ENCODE data around the gene PRICKLE4. TPM values are rescaled to one million over a fixed set of nuclear protein-coding genes. Genes with fewer than 3 reads are reported as not detected.

Gene PRICKLE4
- total and polyA plus RNA-seq, 3 experiments from 2014 or later: not detected

DNA sequence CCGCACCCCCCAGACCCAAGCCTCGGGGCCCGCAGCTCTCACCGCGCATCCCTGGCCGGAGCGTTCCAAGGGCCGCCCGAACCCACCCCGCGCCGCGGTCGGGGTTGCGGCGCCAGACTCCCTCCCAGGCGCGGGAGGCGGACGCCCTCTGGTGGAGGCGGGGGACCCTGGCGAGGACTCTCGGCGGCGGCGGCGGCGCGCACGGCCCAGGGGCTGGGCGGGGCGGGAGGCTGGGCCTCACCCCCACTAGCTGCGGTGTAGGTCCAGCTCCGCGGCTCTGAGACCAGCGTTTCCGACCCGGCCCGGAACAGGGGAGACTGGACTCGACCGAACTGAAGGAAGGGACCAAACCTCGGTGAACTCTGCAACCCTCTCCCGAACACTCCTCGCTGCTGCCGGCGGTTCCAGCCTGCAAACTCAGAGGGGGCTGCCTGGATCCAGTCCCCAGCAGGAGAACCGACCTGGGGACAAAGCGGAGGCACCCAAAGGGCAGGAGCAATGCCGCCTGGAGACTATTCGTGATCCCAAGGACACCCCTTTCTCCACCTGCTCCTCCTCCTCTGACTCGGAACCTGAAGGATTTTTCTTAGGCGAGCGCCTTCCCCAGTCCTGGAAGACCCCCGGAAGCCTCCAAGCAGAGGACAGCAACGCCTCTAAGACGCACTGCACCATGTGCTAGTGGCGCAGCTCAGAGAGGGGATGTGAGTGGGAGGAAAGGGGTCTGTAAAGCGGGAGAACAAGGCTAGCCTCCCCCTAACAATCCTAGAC, 6.1 kb downstream of the PRICKLE4 start:
- POLR2A ChIA-PET: interaction anchor here (0.5 to 2.5 kb wide), 12 partner anchors 9 to 1926 kb away, joined by 3 to 29 read pairs (median 4); partner anchors contain the start of genes BYSL, MED20, TAF8 and TFEB
- no peaks in the 10 kb centered on the region for H3K27me3 ChIP-seq (ENCODE audit: insufficient read depth, low read length, poor library complexity, severe bottlenecking)
- H3K4me1 ChIP-seq (ENCODE audit: insufficient read depth, low read length): peaks cover 7% of the 10 kb centered on the region
- H3K9me3 Mint-ChIP-seq: no peaks in the 10 kb centered on the region
- CTCF ChIA-PET: interaction anchor here (0.8 to 11.2 kb wide), 23 partner anchors 8 to 761 kb away, joined by 3 to 175 read pairs (median 4); partner anchors contain the start of genes BYSL, MED20, TAF8 and TFEB
- H3K27ac ChIP-seq (ENCODE audit: low read depth, low read length): peak overlapping the region; percentile 97
- no peaks in the 10 kb centered on the region for H3K27me3 Mint-ChIP-seq
- H3K4me3 ChIP-seq (ENCODE audit: low read length): peak overlapping the region; percentile 100
- peaks cover 9 to 32% (median 25%) of the 10 kb centered on the region in 3 donors for H3K4me1 Mint-ChIP-seq
- H3K9me3 ChIP-seq (ENCODE audit: low read length): no peaks in the 10 kb centered on the region
- peak overlapping the region; percentile 94 to 97 (median 96) for H3K4me3 Mint-ChIP-seq
- DNase-seq: peak; percentile 83 to 89 (median 84)
- H3K36me3 Mint-ChIP-seq: peaks cover 0 to 36% (median 11%) of the 10 kb centered on the region in 3 donors
- H3K27ac Mint-ChIP-seq: peak overlapping the region; percentile 94 to 99 (median 98)
- H3K36me3 ChIP-seq (ENCODE audit: insufficient read depth, low read length): peaks cover 21% of the 10 kb centered on the region

DNA sequence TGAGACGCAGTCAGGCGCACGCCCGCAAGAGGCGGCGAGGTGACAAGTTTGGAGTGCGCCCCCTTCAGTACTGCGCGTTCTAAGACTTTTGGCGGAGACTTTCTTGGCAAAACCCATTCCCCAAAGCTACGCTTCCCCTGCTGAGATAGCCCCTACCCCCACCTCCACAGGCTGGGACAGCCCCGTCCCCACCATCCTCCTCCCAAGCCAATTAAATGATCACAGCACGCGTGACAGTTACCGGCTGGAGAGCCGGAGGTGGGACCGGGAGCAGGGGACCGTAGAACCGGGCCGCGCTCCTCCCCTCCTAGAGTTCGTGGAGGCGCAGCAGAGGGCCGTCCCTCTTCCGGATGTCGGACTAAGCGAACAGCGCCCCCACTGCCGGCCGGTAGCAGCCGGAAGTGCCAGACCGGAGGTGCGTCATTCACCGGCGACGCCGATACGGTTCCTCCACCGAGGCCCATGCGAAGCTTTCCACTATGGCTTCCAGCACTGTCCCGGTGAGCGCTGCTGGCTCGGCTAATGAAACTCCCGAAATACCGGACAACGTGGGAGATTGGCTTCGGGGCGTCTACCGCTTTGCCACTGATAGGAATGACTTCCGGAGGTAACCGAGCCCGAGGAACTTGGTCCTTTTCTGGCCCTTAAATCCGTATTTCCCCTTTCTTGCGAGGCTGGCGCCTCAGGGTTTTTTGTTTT, 6.8 kb downstream of the PRICKLE4 start, which contains the start of gene TOMM6:
TSS of gene TOMM6 (plus strand) at position 476 of the 699 bp plus-strand sequence. CDS start at position 480, 4 bp downstream.
- Histone ChIP-seq H3K4me3 (ENCODE audit: low read length) (peak within 1 kb of the TSS; percentile 100), H3K27ac (ENCODE audit: low read depth, low read length) (peak within 1 kb of the TSS; percentile 97), H3K9me3 (ENCODE audit: low read length) (no peaks in the 10 kb centered on the region), H3K36me3 (ENCODE audit: insufficient read depth, low read length) (peaks cover 29% of the 10 kb centered on the region), H3K4me1 (ENCODE audit: insufficient read depth, low read length) (peaks cover 7% of the 10 kb centered on the region), H3K27me3 (ENCODE audit: insufficient read depth, low read length, poor library complexity, severe bottlenecking) (no peaks in the 10 kb centered on the region)
- Mint-ChIP-seq H3K27ac (peak within 1 kb of the TSS; percentile 94 to 99 (median 98)), H3K4me3 (peak within 1 kb of the TSS; percentile 94 to 97 (median 96)), H3K36me3 (peaks cover 0 to 44% (median 13%) of the 10 kb centered on the region in 3 donors), H3K9me3 (no peaks in the 10 kb centered on the region), H3K27me3 (no peaks in the 10 kb centered on the region), H3K4me1 (peaks cover 9 to 32% (median 21%) of the 10 kb centered on the region in 3 donors)
- POLR2A ChIA-PET: interaction anchor here (0.5 to 2.5 kb wide), 13 partner anchors 10 to 1268 kb away, joined by 3 to 29 read pairs (median 4); partner anchors contain the start of genes BYSL, CNPY3, MED20 and TAF8
- peak; percentile 92 to 96 (median 93) for DNase-seq
- CTCF ChIA-PET: interaction anchor here (0.6 to 11.2 kb wide), 31 partner anchors 9 to 760 kb away, joined by 3 to 175 read pairs (median 4); partner anchors contain the start of genes BYSL, MED20, TAF8 and TFEB

DNA sequence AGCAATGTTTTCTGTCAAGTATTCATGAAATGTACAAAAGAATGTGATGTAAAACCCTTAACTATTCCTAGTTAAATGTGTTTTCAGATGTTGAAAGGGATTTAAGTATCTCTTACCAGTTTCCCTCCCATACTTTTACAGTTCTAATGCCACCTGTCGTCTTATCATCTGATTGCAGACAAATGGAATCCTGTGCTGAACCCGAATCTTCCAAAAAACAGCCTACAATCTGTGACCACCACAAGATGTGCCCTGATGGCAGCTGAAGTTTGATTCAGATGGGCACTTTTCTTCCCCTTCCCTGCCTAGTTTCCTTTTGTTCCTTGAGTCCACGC, 8.8 kb downstream of the PRICKLE4 start:
- H3K4me1 Mint-ChIP-seq: peaks cover 9 to 31% (median 21%) of the 10 kb centered on the region in 3 donors
- H3K36me3 Mint-ChIP-seq: peaks cover 0 to 57% (median 13%) of the 10 kb centered on the region in 3 donors
- Histone ChIP-seq H3K9me3 (ENCODE audit: low read length) (no peaks in the 10 kb centered on the region), H3K27me3 (ENCODE audit: insufficient read depth, low read length, poor library complexity, severe bottlenecking) (no peaks in the 10 kb centered on the region), H3K4me3 (ENCODE audit: low read length) (no peak overlapping the region), H3K27ac (ENCODE audit: low read depth, low read length) (no peak overlapping the region), H3K4me1 (ENCODE audit: insufficient read depth, low read length) (peaks cover 7% of the 10 kb centered on the region), H3K36me3 (ENCODE audit: insufficient read depth, low read length) (peaks cover 32% of the 10 kb centered on the region)
- H3K4me3 Mint-ChIP-seq: peak overlapping the region; percentile 68 to 97 (median 83)
- peak overlapping the region in 6 of 8 donors; percentile 13 to 94 (median 82) for H3K27ac Mint-ChIP-seq
- no peak for DNase-seq
- H3K27me3 Mint-ChIP-seq: no peaks in the 10 kb centered on the region
- CTCF ChIA-PET: interaction anchor here (11.2 kb wide), 1 partner anchor 257 kb away, joined by 175 read pairs; the partner anchor contains the start of gene TAF8
- POLR2A ChIA-PET: no interaction called here
- H3K9me3 Mint-ChIP-seq: no peaks in the 10 kb centered on the region

DNA sequence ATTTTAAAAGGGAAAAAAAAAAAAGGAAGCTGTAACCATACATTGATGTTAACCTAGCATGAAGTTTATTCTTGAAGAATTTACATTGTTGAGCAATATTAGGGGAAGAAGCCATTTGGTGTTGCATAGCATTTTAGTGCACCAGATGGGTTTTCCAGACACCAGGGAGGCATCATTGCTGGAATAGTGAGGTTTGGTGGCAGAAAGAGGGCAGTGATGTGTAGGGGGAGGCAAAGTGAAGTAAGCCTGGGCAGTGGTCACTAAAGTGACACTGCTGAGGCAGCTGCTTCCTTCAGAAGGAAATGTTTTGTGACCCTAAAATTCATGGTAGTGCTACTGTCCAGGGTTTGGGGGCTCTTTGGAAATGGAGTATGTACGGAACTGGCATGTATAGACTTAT, 9.5 kb downstream of the PRICKLE4 start:
- H3K4me1 ChIP-seq (ENCODE audit: insufficient read depth, low read length): peaks cover 7% of the 10 kb centered on the region
- Mint-ChIP-seq H3K9me3 (no peaks in the 10 kb centered on the region), H3K36me3 (peaks cover 0 to 63% (median 13%) of the 10 kb centered on the region in 3 donors), H3K27me3 (no peaks in the 10 kb centered on the region), H3K27ac (peak overlapping the region in 3 of 8 donors; percentile 32 to 88 (median 83)), H3K4me1 (peaks cover 9 to 28% (median 21%) of the 10 kb centered on the region in 3 donors), H3K4me3 (peak overlapping the region in 1 of 7 donors; percentile 83)
- no peaks in the 10 kb centered on the region for H3K27me3 ChIP-seq (ENCODE audit: insufficient read depth, low read length, poor library complexity, severe bottlenecking)
- H3K27ac ChIP-seq (ENCODE audit: low read depth, low read length): no peak overlapping the region
- POLR2A ChIA-PET: no interaction called here
- H3K4me3 ChIP-seq (ENCODE audit: low read length): no peak overlapping the region
- H3K9me3 ChIP-seq (ENCODE audit: low read length): no peaks in the 10 kb centered on the region
- CTCF ChIA-PET: interaction anchor here (11.2 kb wide), 1 partner anchor 256 kb away, joined by 175 read pairs; the partner anchor contains the start of gene TAF8
- H3K36me3 ChIP-seq (ENCODE audit: insufficient read depth, low read length): peaks cover 32% of the 10 kb centered on the region
- DNase-seq: no peak

DNA sequence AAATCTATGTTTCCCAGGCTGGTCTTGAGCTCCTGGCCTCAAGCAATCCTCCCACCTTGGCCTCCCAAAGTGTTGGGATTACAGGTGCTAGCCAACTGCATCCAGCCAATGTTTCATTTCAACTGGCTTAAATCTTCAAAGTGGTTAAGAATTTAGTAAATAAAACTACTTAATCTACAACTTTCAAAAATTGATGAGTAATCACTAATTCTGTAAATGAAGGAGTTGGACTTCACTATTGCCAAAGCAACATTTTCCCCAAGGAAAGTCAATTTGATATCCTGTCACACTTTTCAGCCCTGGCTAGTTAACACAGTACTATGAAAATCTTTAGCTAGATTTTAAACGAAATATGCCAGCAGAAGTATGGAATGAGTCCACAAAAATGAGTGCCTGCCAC, 10.7 kb downstream of the PRICKLE4 start:
- Histone ChIP-seq H3K36me3 (ENCODE audit: insufficient read depth, low read length) (peaks cover 32% of the 10 kb centered on the region), H3K27ac (ENCODE audit: low read depth, low read length) (no peak overlapping the region), H3K9me3 (ENCODE audit: low read length) (no peaks in the 10 kb centered on the region), H3K4me3 (ENCODE audit: low read length) (no peak overlapping the region), H3K4me1 (ENCODE audit: insufficient read depth, low read length) (no peaks in the 10 kb centered on the region), H3K27me3 (ENCODE audit: insufficient read depth, low read length, poor library complexity, severe bottlenecking) (no peaks in the 10 kb centered on the region)
- Mint-ChIP-seq H3K36me3 (peaks cover 0 to 70% (median 13%) of the 10 kb centered on the region in 3 donors), H3K27me3 (no peaks in the 10 kb centered on the region), H3K9me3 (no peaks in the 10 kb centered on the region), H3K4me3 (peak overlapping the region in 1 of 7 donors; percentile 9), H3K27ac (peak overlapping the region in 2 of 8 donors; percentile 12 to 37), H3K4me1 (peaks cover 7 to 24% (median 17%) of the 10 kb centered on the region in 3 donors)
- ChIA-PET POLR2A (no interaction called here), CTCF (interaction anchor here (1.3 kb wide), 1 partner anchor 10 kb away, joined by 3 read pairs; the partner anchor contains the start of gene PRICKLE4)
- DNase-seq: no peak

GRCh38 chr6:41791984-41792383, 11.4 kb downstream of the PRICKLE4 start:
- peaks cover 0 to 72% (median 14%) of the 10 kb centered on the region in 3 donors for H3K36me3 Mint-ChIP-seq
- H3K4me3 ChIP-seq (ENCODE audit: low read length): no peak overlapping the region
- peaks cover 7 to 24% (median 17%) of the 10 kb centered on the region in 3 donors for H3K4me1 Mint-ChIP-seq
- H3K27me3 ChIP-seq (ENCODE audit: insufficient read depth, low read length, poor library complexity, severe bottlenecking): no peaks in the 10 kb centered on the region
- H3K27ac Mint-ChIP-seq: peak overlapping the region in 1 of 8 donors; percentile 64
- no peaks in the 10 kb centered on the region for H3K9me3 ChIP-seq (ENCODE audit: low read length)
- H3K27me3 Mint-ChIP-seq: no peaks in the 10 kb centered on the region
- POLR2A ChIA-PET: no interaction called here
- H3K27ac ChIP-seq (ENCODE audit: low read depth, low read length): no peak overlapping the region
- no peaks in the 10 kb centered on the region for H3K4me1 ChIP-seq (ENCODE audit: insufficient read depth, low read length)
- no peak for DNase-seq
- peaks cover 32% of the 10 kb centered on the region for H3K36me3 ChIP-seq (ENCODE audit: insufficient read depth, low read length)
- H3K4me3 Mint-ChIP-seq: peak overlapping the region in 1 of 7 donors; percentile 50
- CTCF ChIA-PET: interaction anchor here (1.3 kb wide), 1 partner anchor 11 kb away, joined by 3 read pairs; the partner anchor contains the start of gene PRICKLE4
- H3K9me3 Mint-ChIP-seq: no peaks in the 10 kb centered on the region

GRCh38 chr6:41796474-41796873, 15.9 kb downstream of the PRICKLE4 start:
- Mint-ChIP-seq H3K4me3 (no peak overlapping the region), H3K27ac (no peak overlapping the region), H3K4me1 (peaks cover 0 to 3% (median 0%) of the 10 kb centered on the region in 3 donors), H3K9me3 (no peaks in the 10 kb centered on the region), H3K36me3 (peaks cover 0 to 49% (median 5%) of the 10 kb centered on the region in 3 donors), H3K27me3 (no peaks in the 10 kb centered on the region)
- no peaks in the 10 kb centered on the region for H3K4me1 ChIP-seq (ENCODE audit: insufficient read depth, low read length)
- H3K36me3 ChIP-seq (ENCODE audit: insufficient read depth, low read length): peaks cover 12% of the 10 kb centered on the region
- ChIA-PET POLR2A (no interaction called here), CTCF (no interaction called here)
- no peaks in the 10 kb centered on the region for H3K27me3 ChIP-seq (ENCODE audit: insufficient read depth, low read length, poor library complexity, severe bottlenecking)
- H3K27ac ChIP-seq (ENCODE audit: low read depth, low read length): no peak overlapping the region
- no peaks in the 10 kb centered on the region for H3K9me3 ChIP-seq (ENCODE audit: low read length)
- no peak overlapping the region for H3K4me3 ChIP-seq (ENCODE audit: low read length)
- DNase-seq: no peak
